IMR-90 (cell line): ENCODE measurements around the gene LRRC72. TPM values are rescaled to one million over a fixed set of nuclear protein-coding genes. Genes with fewer than 3 reads are reported as not detected.

Experiments used
- ATAC-seq: fragments of 200-7000 bp; cut with Tn5 transposase; 2 replicates; pipeline ENCODE4 v1.9.1; 2020; ENCODE audit warnings: low read depth, mild to moderate bottlenecking, moderate library complexity
- BruUV-seq: library from RNA; stranded (reverse); fragments of 400-500 nt; replicated peaks from 2 replicates; lab custom pipeline; 2021; lab: Mats Ljungman, UMichigan
- CTCF ChIA-PET: fragments of 300-600 bp; formaldehyde crosslinking; extraction: SDS; loops from one replicate; lab custom pipeline; 2021; ENCODE audit warnings: antibody characterized with exemption; lab: Yijun Ruan, JAX
- POLR2A ChIA-PET: fragments of 300-600 bp; sonication (Branson Sonifier 250); formaldehyde crosslinking; loops from one replicate; lab custom pipeline; 2022; ENCODE audit warnings: antibody characterized with exemption; ENCODE audit not compliant: unreplicated experiment; lab: Charles Lee
- DNase-seq: peaks from one replicate; pipeline ENCODE4 v3.0.0; 2013
- H2AFZ ChIP-seq: replicated peaks from 2 replicates; pipeline ENCODE3; 2013; ENCODE audit warnings: low read length, mild to moderate bottlenecking; ENCODE audit not compliant: poor library complexity
- H2AK5ac ChIP-seq: 2 replicates; pipeline ENCODE4 v1.6.1; 2013; ENCODE audit warnings: low read depth, low read length, inconsistent platforms
- H2AK9ac ChIP-seq: replicated peaks from 2 replicates; pipeline ENCODE3; 2013; ENCODE audit warnings: mild to moderate bottlenecking, low read depth, low read length, moderate library complexity; ENCODE audit not compliant: poor library complexity
- H2BK120ac ChIP-seq: 2 replicates; pipeline ENCODE4 v1.6.1; 2013; ENCODE audit warnings: low read depth, low read length, inconsistent platforms
- H2BK15ac ChIP-seq: 3 replicates; pipeline ENCODE4 v1.6.1; 2013; ENCODE audit warnings: low read depth, low read length, inconsistent platforms
- H2BK20ac ChIP-seq: 2 replicates; pipeline ENCODE4 v1.6.1; 2013; ENCODE audit warnings: low read depth, mild to moderate bottlenecking, inconsistent platforms, low read length, moderate library complexity
- H2BK5ac ChIP-seq: 2 replicates; pipeline ENCODE4 v1.6.1; 2013; ENCODE audit warnings: mild to moderate bottlenecking, low read depth, low read length, inconsistent platforms; ENCODE audit not compliant: poor library complexity, severe bottlenecking
- H3K14ac ChIP-seq: replicated peaks from 2 replicates; pipeline ENCODE4 v1.6.1; 2013; ENCODE audit warnings: low read depth, low read length, inconsistent platforms
- H3K18ac ChIP-seq: 2 replicates; pipeline ENCODE4 v1.6.1; 2013; ENCODE audit warnings: low read depth, low read length, control low read depth
- H3K23ac ChIP-seq: 2 replicates; pipeline ENCODE4 v1.6.1; 2013; ENCODE audit warnings: low read depth, low read length, inconsistent platforms
- H3K27ac ChIP-seq: 2 replicates; pipeline ENCODE4 v1.5.1; 2013; ENCODE audit warnings: mild to moderate bottlenecking, control low read depth, low read length; ENCODE audit not compliant: insufficient read depth
- H3K27me3 ChIP-seq: 2 replicates; pipeline ENCODE4 v1.6.1; 2013; ENCODE audit warnings: low read length; ENCODE audit not compliant: control insufficient read depth, insufficient read depth
- H3K36me3 ChIP-seq: 2 replicates; pipeline ENCODE4 v1.6.1; 2013; ENCODE audit warnings: low read length, mixed read lengths; ENCODE audit not compliant: control insufficient read depth, insufficient read depth
- H3K4ac ChIP-seq: 2 replicates; pipeline ENCODE4 v1.6.1; 2013; ENCODE audit warnings: low read depth, low read length, inconsistent platforms
- H3K4me1 ChIP-seq: 2 replicates; pipeline ENCODE4 v1.6.1; 2013; ENCODE audit warnings: low read length, mixed read lengths; ENCODE audit not compliant: control insufficient read depth, insufficient read depth
- H3K4me2 ChIP-seq: 2 replicates; pipeline ENCODE4 v1.6.1; 2013; ENCODE audit warnings: low read depth, mild to moderate bottlenecking, control low read depth, low read length, moderate library complexity
- H3K4me3 ChIP-seq: 2 replicates; pipeline ENCODE4 v1.5.1; 2013; ENCODE audit warnings: low read depth, mild to moderate bottlenecking, control low read depth, low read length, moderate library complexity; ENCODE audit not compliant: insufficient read depth
- H3K56ac ChIP-seq: 2 replicates; pipeline ENCODE4 v1.6.1; 2013; ENCODE audit warnings: low read length, inconsistent platforms; ENCODE audit not compliant: insufficient read depth; ENCODE audit errors: extremely low read depth
- H3K79me1 ChIP-seq, 2 experiments: 2 replicates each; pipeline ENCODE4 v1.6.1; 2013; ENCODE audit warnings: low read length in 2 of 2, inconsistent platforms in 1 of 2, low read depth in 1 of 2
- H3K9ac ChIP-seq: 2 replicates; pipeline ENCODE4 v1.6.1; 2013; ENCODE audit warnings: low read depth, low read length, control low read depth
- H3K9me1 ChIP-seq: 2 replicates; pipeline ENCODE4 v1.6.1; 2013; ENCODE audit warnings: low read length, inconsistent platforms; ENCODE audit not compliant: insufficient read depth
- H3K9me3 ChIP-seq: 2 replicates; pipeline ENCODE4 v1.6.1; 2013; ENCODE audit warnings: low read length; ENCODE audit not compliant: control insufficient read depth, insufficient read depth
- H4K20me1 ChIP-seq: 2 replicates; pipeline ENCODE4 v1.6.1; 2013; ENCODE audit warnings: low read length, inconsistent platforms; ENCODE audit not compliant: insufficient read depth
- H4K5ac ChIP-seq: 2 replicates; pipeline ENCODE4 v1.6.1; 2013; ENCODE audit warnings: mild to moderate bottlenecking, low read depth, low read length, control low read depth
- H4K8ac ChIP-seq, 2 experiments: 2 replicates each; pipeline ENCODE4 v1.6.1; 2013; ENCODE audit warnings: low read depth in 2 of 2, low read length in 2 of 2, control low read depth in 1 of 2, inconsistent platforms in 1 of 2
- H4K91ac ChIP-seq: 2 replicates; pipeline ENCODE4 v1.6.1; 2013; ENCODE audit warnings: low read depth, low read length, inconsistent platforms; ENCODE audit not compliant: insufficient read depth
- BHLHE40 ChIP-seq: fragments of 150-350 bp; IDR thresholded peaks from 2 replicates; pipeline ENCODE4 v1.6.1; 2016; ENCODE audit warnings: mild to moderate bottlenecking, low read depth, low read length
- CEBPB ChIP-seq: IDR thresholded peaks from 2 replicates; pipeline ENCODE4 v1.6.1; 2012; ENCODE audit warnings: low read depth, low read length, improper control_type of control experiment
- FOS ChIP-seq: fragments of 150-350 bp; IDR thresholded peaks from 2 replicates; pipeline ENCODE4 v1.6.1; 2016; ENCODE audit warnings: low read depth, low read length
- MXI1 ChIP-seq: IDR thresholded peaks from 2 replicates; pipeline ENCODE4 v1.6.1; 2012; ENCODE audit warnings: low read depth, mild to moderate bottlenecking, low read length, moderate library complexity, borderline replicate concordance
- NFE2L2 ChIP-seq: fragments of 150-350 bp; IDR thresholded peaks from 2 replicates; pipeline ENCODE4 v1.6.1; 2016; ENCODE audit warnings: low read depth, mild to moderate bottlenecking, low read length
- POLR2A ChIP-seq: IDR thresholded peaks from 2 replicates; pipeline ENCODE4 v1.6.1; 2012; ENCODE audit warnings: mild to moderate bottlenecking, low read depth, low read length
- RCOR1 ChIP-seq: IDR thresholded peaks from 2 replicates; pipeline ENCODE4 v1.6.1; 2012; ENCODE audit warnings: mild to moderate bottlenecking, low read length, improper control_type of control experiment; ENCODE audit not compliant: insufficient replicate concordance
- WGBS, 2 experiments: methylation state at CpG; one replicate each; pipeline versions ENCODE4 v1.1.5 to v1.1.7; 2013; ENCODE audit warnings: missing lambda C conversion rate in 2 of 2; ENCODE audit not compliant: insufficient read length in 1 of 2; ENCODE audit errors: extremely low coverage in 2 of 2; 5-methylcytosine and 5-hydroxymethylcytosine counted together
- dilution Hi-C: fragments of 300-500 bp; cut with HindIII; formaldehyde crosslinking; loops from one replicate; pipeline ENCODE4 v1.14.3; 2018; ENCODE audit warnings: low sequenced_read_pairs; ENCODE audit not compliant: unreplicated experiment
- in situ Hi-C: fragments of 300-500 bp; cut with MboI; formaldehyde crosslinking; loops from 3 replicates; pipeline ENCODE4 v1.14.3; 2019; ENCODE audit warnings: low sequenced_read_pairs, inconsistent platforms, mixed read lengths
- intact Hi-C: fragments of 100-400 bp; cut with micrococcal nuclease; formaldehyde crosslinking; loops from 2 replicates; pipeline ENCODE4 v1.10.0; 2022
- polyA plus RNA-seq, 3 experiments: library from polyadenylated mRNA; depleted of rRNA; stranded (reverse); fragments of >200 nt; gene quantifications; 2 replicates each; pipeline ENCODE4 v1.2.3, GENCODE V29; 2012; ENCODE audit warnings: low replicate concordance in 1 of 3
- total RNA-seq: library from RNA; depleted of rRNA; stranded (reverse); fragments of >200 nt; gene quantifications from 2 replicates; pipeline ENCODE4 v1.2.3, GENCODE V29; 2012

The LRRC72 gene
- total and polyA plus RNA-seq, 2 of the 4 experiments (the other 2 are of a cell fraction), result not detected

DNA sequence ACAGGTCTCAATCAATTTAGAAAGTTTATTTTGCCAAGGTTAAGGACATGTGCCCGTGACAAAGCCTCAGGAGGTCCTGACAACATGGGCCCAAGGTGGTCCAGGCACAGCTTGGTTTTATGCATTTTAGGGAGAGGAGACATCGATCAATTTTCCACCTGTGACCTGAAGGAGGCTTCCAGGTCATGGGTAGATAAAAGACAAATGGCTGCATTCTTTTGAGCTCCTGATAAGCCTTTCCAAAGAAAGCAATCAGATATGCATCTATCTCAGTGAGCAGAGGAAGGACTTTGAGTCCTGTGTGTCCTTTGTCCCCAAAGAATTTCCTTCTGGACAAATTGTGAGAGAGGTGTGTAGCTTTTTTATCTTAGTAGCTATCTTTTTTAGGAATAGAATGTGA, 15.8 kb downstream of the LRRC72 start:
- Histone ChIP-seq H2AK9ac (no peak overlapping the region), H2AK5ac (no peak overlapping the region), H3K4ac (no peak overlapping the region), H3K4me2 (no peak overlapping the region), H2BK5ac (no peak overlapping the region), H3K27ac (no peak overlapping the region), H3K36me3 (no peaks in the 10 kb centered on the region), H2BK20ac (no peak overlapping the region), H3K14ac (no peak overlapping the region), H4K8ac (no peak overlapping the region), H2BK15ac (no peak overlapping the region), H2AFZ (no peak overlapping the region), H3K23ac (no peak overlapping the region), H4K20me1 (no peaks in the 10 kb centered on the region), H3K9me3 (no peaks in the 10 kb centered on the region), H2BK120ac (no peak overlapping the region), H3K27me3 (no peaks in the 10 kb centered on the region; the same call in 1 of the 2 replicates), H3K56ac (no peak overlapping the region), H3K18ac (no peak overlapping the region), H3K79me1 (no peaks in the 10 kb centered on the region), H4K5ac (no peak overlapping the region), H3K9ac (no peak overlapping the region), H3K4me3 (no peak overlapping the region), H4K91ac (no peak overlapping the region), H3K9me1 (no peaks in the 10 kb centered on the region), H3K4me1 (no peaks in the 10 kb centered on the region)
- no TSS peak for BruUV-seq
- intact Hi-C loops (no loop called here), in situ Hi-C loops (no loop called here), dilution Hi-C loops (no loop called here)
- DNase-seq, result no peak
- TF ChIP-seq POLR2A (no peak), FOS (no peak), NFE2L2 (no peak), RCOR1 (no peak), MXI1 (no peak), CEBPB (no peak), BHLHE40 (no peak)
- ChIA-PET CTCF (no interaction called here), POLR2A (no interaction called here)
- no CpG with 5 or more reads among the region's 2 CpGs for WGBS, 2 experiments
- no peak for ATAC-seq
